Hepatocyte (in vitro differentiated cells): Measurements from ENCODE around the gene GFPT2. TPM values are rescaled to one million over a fixed set of nuclear protein-coding genes. Genes with fewer than 3 reads are reported as not detected.

ENCODE experiments used
- DNase-seq: peaks from one replicate; pipeline ENCODE4 v3.0.0-alpha.2; 2016; ENCODE audit warnings: low spot score
- H2AFZ ChIP-seq: fragments of 200-600 bp; sonication (generic); 2 replicates; pipeline ENCODE4 v1.6.0; 2016; ENCODE audit warnings: antibody characterized with exemption, mild to moderate bottlenecking
- H3K27ac ChIP-seq: fragments of 200-600 bp; sonication (generic); 2 replicates; pipeline ENCODE4 v1.5.1; 2016; ENCODE audit warnings: mild to moderate bottlenecking
- H3K27me3 ChIP-seq: fragments of 200-600 bp; sonication (generic); 2 replicates; pipeline ENCODE4 v1.6.1; 2016
- H3K36me3 ChIP-seq: fragments of 200-600 bp; sonication (generic); replicated peaks from 2 replicates; pipeline ENCODE4 v1.5.1; 2016; ENCODE audit warnings: low read depth; ENCODE audit not compliant: insufficient read depth
- H3K4me1 ChIP-seq: fragments of 200-600 bp; sonication (generic); 2 replicates; pipeline ENCODE4 v1.5.1; 2016; ENCODE audit warnings: mild to moderate bottlenecking, moderate library complexity; ENCODE audit not compliant: insufficient read depth
- H3K4me2 ChIP-seq: fragments of 200-600 bp; sonication (generic); 2 replicates; pipeline ENCODE4 v1.6.0; 2016
- H3K4me3 ChIP-seq: fragments of 200-600 bp; sonication (generic); 2 replicates; pipeline ENCODE4 v1.5.1; 2016; ENCODE audit warnings: mild to moderate bottlenecking
- H3K79me2 ChIP-seq: fragments of 200-600 bp; sonication (generic); 2 replicates; pipeline ENCODE4 v1.6.0; 2017; ENCODE audit warnings: mild to moderate bottlenecking
- H3K9me2 ChIP-seq: fragments of 200-600 bp; sonication (generic); replicated peaks from 2 replicates; pipeline ENCODE4 v1.6.0; 2017; ENCODE audit warnings: mild to moderate bottlenecking; ENCODE audit not compliant: insufficient read depth
- H3K9me3 ChIP-seq: fragments of 200-600 bp; sonication (generic); 2 replicates; pipeline ENCODE4 v1.5.1; 2016; ENCODE audit warnings: low read depth, mild to moderate bottlenecking
- H4K20me1 ChIP-seq: fragments of 200-600 bp; sonication (generic); 2 replicates; pipeline ENCODE4 v1.6.0; 2016; ENCODE audit warnings: mild to moderate bottlenecking; ENCODE audit not compliant: insufficient read depth, poor library complexity, severe bottlenecking
- CTCF ChIP-seq: fragments of 200-600 bp; sonication (generic); IDR thresholded peaks from 2 replicates; pipeline ENCODE4 v1.5.1; 2016; ENCODE audit warnings: antibody characterized with exemption, mild to moderate bottlenecking; ENCODE audit not compliant: poor library complexity
- EZH2 ChIP-seq: fragments of 200-600 bp; sonication (generic); IDR thresholded peaks from 2 replicates; pipeline ENCODE4 v1.6.1; 2016; ENCODE audit warnings: antibody characterized with exemption, mild to moderate bottlenecking, borderline replicate concordance
- EZH2phosphoT487 ChIP-seq: fragments of 200-600 bp; sonication (generic); IDR thresholded peaks from one replicate; pipeline ENCODE4 v1.6.1; 2018; ENCODE audit warnings: antibody characterized with exemption, mild to moderate bottlenecking, low read depth, moderate library complexity; ENCODE audit not compliant: unreplicated experiment, severe bottlenecking
- WGBS: methylation state at CpG from one replicate; pipeline ENCODE4 v1.1.6; 2016; ENCODE audit warnings: low lambda C conversion rate; ENCODE audit errors: missing lambda C conversion rate; 5-methylcytosine and 5-hydroxymethylcytosine counted together
- polyA plus RNA-seq: library from polyadenylated mRNA; unstranded; fragments of >200 nt; fragmentation: Nextera tagmentation; extraction: Ambion mirVana; gene quantifications from 2 replicates; pipeline ENCODE4 v1.2.1, GENCODE V29; 2016
- total RNA-seq: library from RNA; depleted of rRNA; stranded (reverse); fragments of >200 nt; gene quantifications from 2 replicates; pipeline ENCODE4 v1.2.3, GENCODE V29; 2014

GFPT2 gene
- total and polyA plus RNA-seq, 2 experiments from 2014 or later = 15.9 to 44.6 TPM

- Histone ChIP-seq H3K4me2 (no peak overlapping the region), H3K4me3 (no peak overlapping the region), H4K20me1 (no peaks in the 10 kb centered on the region), H2AFZ (no peak overlapping the region), H3K9me3 (no peaks in the 10 kb centered on the region), H3K36me3 (no peaks in the 10 kb centered on the region), H3K9me2 (no peaks in the 10 kb centered on the region), H3K79me2 (no peaks in the 10 kb centered on the region), H3K4me1 (peaks cover 5% of the 10 kb centered on the region), H3K27ac (no peak overlapping the region), H3K27me3 (no peaks in the 10 kb centered on the region)
- TF ChIP-seq CTCF = no peak
- no peak for TF ChIP-seq EZH2
- TF ChIP-seq EZH2phosphoT487 = no peak
- DNase-seq = no peak
- 80% methylated on average over 7 of the region's 7 CpGs for WGBS
These were observed 13.5 kb downstream of the GFPT2 start for GRCh38 chr5:180339583-180340183.

GRCh38 chr5:180338001-180338707 is 15.0 kb downstream of the GFPT2 start:
- TF ChIP-seq EZH2phosphoT487 = no peak
- no peak for TF ChIP-seq EZH2
- TF ChIP-seq CTCF = no peak
- Histone ChIP-seq H3K27ac (no peak overlapping the region), H3K79me2 (no peaks in the 10 kb centered on the region), H3K9me2 (no peaks in the 10 kb centered on the region), H3K9me3 (no peaks in the 10 kb centered on the region), H3K27me3 (no peaks in the 10 kb centered on the region), H2AFZ (no peak overlapping the region), H3K4me1 (no peaks in the 10 kb centered on the region), H3K4me3 (no peak overlapping the region), H3K4me2 (no peak overlapping the region), H3K36me3 (no peaks in the 10 kb centered on the region), H4K20me1 (no peaks in the 10 kb centered on the region)
- 92% methylated on average over 22 of the region's 22 CpGs for WGBS
- no peak for DNase-seq

GRCh38 chr5:180336234-180337020 is 16.7 kb downstream of the GFPT2 start:
- TF ChIP-seq CTCF = no peak
- no peak for TF ChIP-seq EZH2
- no peak for TF ChIP-seq EZH2phosphoT487

More at GRCh38 chr5:180336234-180337020, 16.7 kb downstream of the GFPT2 start:
- H3K4me2 ChIP-seq = no peak overlapping the region
- no peak overlapping the region for H2AFZ ChIP-seq
- WGBS = 92% methylated on average over 34 of the region's 34 CpGs
- H3K9me2 ChIP-seq = no peaks in the 10 kb centered on the region
- H4K20me1 ChIP-seq = no peaks in the 10 kb centered on the region
- no peaks in the 10 kb centered on the region for H3K9me3 ChIP-seq
- H3K27me3 ChIP-seq = no peaks in the 10 kb centered on the region
- no peak for DNase-seq
- H3K36me3 ChIP-seq = no peaks in the 10 kb centered on the region
- H3K4me3 ChIP-seq = no peak overlapping the region
- H3K27ac ChIP-seq = no peak overlapping the region
- no peaks in the 10 kb centered on the region for H3K79me2 ChIP-seq
- H3K4me1 ChIP-seq = peaks cover 9% of the 10 kb centered on the region
